Mammary epithelial cell (primary cell): ENCODE measurements around the gene PTPN11.

ENCODE experiments used
- EZH2 ChIP-seq: IDR thresholded peaks from 2 replicates; pipeline ENCODE4 v1.6.1; 2012; ENCODE audit warnings: low read length, inconsistent platforms, borderline replicate concordance
- TF ChIP-seq, protein P1 (sequence below), 2 donors: IDR thresholded peaks in 1 of 2; conservative IDR thresholded peaks in 1 of 2; 2 replicates each; pipeline ENCODE4 v1.5.1; 2011 to 2012; ENCODE audit warnings: inconsistent platforms in 2 of 2, low read length in 2 of 2, mild to moderate bottlenecking in 2 of 2, control low read depth in 1 of 2, low read depth in 1 of 2; ENCODE audit not compliant: insufficient read depth in 1 of 2; ENCODE audit errors: extremely low read depth in 1 of 2

DNA sequence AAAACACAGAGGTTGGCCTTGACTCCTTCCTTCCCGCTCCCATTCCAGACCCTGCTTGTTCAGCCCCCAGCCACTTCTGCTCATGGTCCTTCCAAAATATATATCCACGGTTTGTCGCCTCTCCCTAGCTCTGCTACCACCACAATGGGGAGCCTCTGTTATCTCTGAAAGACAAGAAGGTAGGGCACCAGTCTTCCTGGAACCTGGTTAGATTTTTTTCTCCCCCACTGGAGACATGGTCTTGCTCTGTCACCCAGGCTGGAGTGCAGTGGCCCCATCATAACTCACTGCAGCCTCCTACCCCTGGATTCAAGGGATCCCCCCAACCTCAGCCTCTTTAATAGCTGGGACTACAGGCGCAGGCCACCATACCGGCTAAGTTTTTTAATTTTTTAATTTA is 95.7 kb downstream of the PTPN11 start:
- TF ChIP-seq, protein P1, sequence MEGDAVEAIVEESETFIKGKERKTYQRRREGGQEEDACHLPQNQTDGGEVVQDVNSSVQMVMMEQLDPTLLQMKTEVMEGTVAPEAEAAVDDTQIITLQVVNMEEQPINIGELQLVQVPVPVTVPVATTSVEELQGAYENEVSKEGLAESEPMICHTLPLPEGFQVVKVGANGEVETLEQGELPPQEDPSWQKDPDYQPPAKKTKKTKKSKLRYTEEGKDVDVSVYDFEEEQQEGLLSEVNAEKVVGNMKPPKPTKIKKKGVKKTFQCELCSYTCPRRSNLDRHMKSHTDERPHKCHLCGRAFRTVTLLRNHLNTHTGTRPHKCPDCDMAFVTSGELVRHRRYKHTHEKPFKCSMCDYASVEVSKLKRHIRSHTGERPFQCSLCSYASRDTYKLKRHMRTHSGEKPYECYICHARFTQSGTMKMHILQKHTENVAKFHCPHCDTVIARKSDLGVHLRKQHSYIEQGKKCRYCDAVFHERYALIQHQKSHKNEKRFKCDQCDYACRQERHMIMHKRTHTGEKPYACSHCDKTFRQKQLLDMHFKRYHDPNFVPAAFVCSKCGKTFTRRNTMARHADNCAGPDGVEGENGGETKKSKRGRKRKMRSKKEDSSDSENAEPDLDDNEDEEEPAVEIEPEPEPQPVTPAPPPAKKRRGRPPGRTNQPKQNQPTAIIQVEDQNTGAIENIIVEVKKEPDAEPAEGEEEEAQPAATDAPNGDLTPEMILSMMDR (conservative IDR thresholded peaks at IDR 0.05 in 1 of 2, IDR thresholded peaks at IDR 0.05 in 1 of 2; ENCODE audit: extremely low read depth in 1 of 2, insufficient read depth in 1 of 2, low read depth in 1 of 2, low read length in 2 of 2): no peak
- TF ChIP-seq EZH2: no peak
